Measurements from ENCODE around the gene GEMIN5. TPM values are rescaled to one million over a fixed set of nuclear protein-coding genes. Genes with fewer than 3 reads are reported as not detected.

Gene GEMIN5
- total RNA-seq, 1 donor from 2014 or later: 14.8 TPM

DNA sequence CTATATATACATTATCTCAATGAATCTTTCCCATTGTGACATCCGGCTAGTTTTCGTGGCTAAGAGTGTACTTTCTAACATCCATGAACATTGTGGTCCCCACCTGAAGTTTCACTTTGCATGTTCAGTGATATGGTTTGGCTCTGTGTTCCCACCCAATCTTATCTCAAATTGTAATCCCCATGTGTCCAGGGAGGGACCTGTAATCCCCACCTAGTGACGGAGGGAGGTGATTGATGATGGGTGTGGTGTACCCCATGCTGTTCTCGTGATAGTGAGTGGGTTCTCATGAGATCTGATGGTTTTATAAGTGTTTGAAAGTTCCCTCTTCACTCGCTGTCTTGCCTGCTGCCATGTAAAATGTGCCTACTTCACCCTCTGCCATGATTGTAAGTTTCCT is 30.9 kb upstream of the GEMIN5 start:
- no peaks in the 10 kb centered on the region for H3K27me3 Mint-ChIP-seq (ENCODE audit: low read depth, unreplicated experiment)
- peaks cover 17% of the 10 kb centered on the region for H3K4me1 Mint-ChIP-seq (ENCODE audit: low read depth, unreplicated experiment)
- TF ChIP-seq, protein P1, sequence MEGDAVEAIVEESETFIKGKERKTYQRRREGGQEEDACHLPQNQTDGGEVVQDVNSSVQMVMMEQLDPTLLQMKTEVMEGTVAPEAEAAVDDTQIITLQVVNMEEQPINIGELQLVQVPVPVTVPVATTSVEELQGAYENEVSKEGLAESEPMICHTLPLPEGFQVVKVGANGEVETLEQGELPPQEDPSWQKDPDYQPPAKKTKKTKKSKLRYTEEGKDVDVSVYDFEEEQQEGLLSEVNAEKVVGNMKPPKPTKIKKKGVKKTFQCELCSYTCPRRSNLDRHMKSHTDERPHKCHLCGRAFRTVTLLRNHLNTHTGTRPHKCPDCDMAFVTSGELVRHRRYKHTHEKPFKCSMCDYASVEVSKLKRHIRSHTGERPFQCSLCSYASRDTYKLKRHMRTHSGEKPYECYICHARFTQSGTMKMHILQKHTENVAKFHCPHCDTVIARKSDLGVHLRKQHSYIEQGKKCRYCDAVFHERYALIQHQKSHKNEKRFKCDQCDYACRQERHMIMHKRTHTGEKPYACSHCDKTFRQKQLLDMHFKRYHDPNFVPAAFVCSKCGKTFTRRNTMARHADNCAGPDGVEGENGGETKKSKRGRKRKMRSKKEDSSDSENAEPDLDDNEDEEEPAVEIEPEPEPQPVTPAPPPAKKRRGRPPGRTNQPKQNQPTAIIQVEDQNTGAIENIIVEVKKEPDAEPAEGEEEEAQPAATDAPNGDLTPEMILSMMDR (IDR thresholded peaks at IDR 0.05; ENCODE audit: insufficient read depth, low read depth, low read length): no peak
- TF ChIP-seq EZH2 (IDR thresholded peaks at IDR 0.05; ENCODE audit: insufficient read depth, low read length): no peak
- no peak overlapping the region for H3K27ac ChIP-seq (ENCODE audit: low read depth, low read length)
- H2AFZ ChIP-seq (ENCODE audit: low read depth, low read length): no peak overlapping the region
- H3K9me3 ChIP-seq (ENCODE audit: insufficient read depth, low read depth, low read length): no peaks in the 10 kb centered on the region
- H3K27ac Mint-ChIP-seq (ENCODE audit: unreplicated experiment): no peak overlapping the region
- H3K36me3 Mint-ChIP-seq (ENCODE audit: low read depth, unreplicated experiment): no peaks in the 10 kb centered on the region
- H3K27me3 ChIP-seq (ENCODE audit: insufficient read depth, low read length): no peaks in the 10 kb centered on the region
- FAIRE-seq: no peak
- DNase-seq (ENCODE audit: low read depth): no peak
- no peaks in the 10 kb centered on the region for H3K4me1 ChIP-seq (ENCODE audit: insufficient read depth, low read length)
- H3K4me2 ChIP-seq (ENCODE audit: low read length): no peak overlapping the region
- no peak overlapping the region for H3K4me3 Mint-ChIP-seq (ENCODE audit: unreplicated experiment)
- peaks cover 16% of the 10 kb centered on the region for H4K20me1 ChIP-seq (ENCODE audit: insufficient read depth, low read length)
- no peak overlapping the region for H3K4me3 ChIP-seq (ENCODE audit: insufficient read depth, low read depth, low read length)
- H3K79me2 ChIP-seq (ENCODE audit: insufficient read depth, low read length): peaks cover 2% of the 10 kb centered on the region
- H3K9ac ChIP-seq (ENCODE audit: low read length): no peak overlapping the region
- peaks cover 8% of the 10 kb centered on the region for H3K36me3 ChIP-seq (ENCODE audit: insufficient read depth, low read length)
- no peaks in the 10 kb centered on the region for H3K9me3 Mint-ChIP-seq (ENCODE audit: unreplicated experiment)

DNA sequence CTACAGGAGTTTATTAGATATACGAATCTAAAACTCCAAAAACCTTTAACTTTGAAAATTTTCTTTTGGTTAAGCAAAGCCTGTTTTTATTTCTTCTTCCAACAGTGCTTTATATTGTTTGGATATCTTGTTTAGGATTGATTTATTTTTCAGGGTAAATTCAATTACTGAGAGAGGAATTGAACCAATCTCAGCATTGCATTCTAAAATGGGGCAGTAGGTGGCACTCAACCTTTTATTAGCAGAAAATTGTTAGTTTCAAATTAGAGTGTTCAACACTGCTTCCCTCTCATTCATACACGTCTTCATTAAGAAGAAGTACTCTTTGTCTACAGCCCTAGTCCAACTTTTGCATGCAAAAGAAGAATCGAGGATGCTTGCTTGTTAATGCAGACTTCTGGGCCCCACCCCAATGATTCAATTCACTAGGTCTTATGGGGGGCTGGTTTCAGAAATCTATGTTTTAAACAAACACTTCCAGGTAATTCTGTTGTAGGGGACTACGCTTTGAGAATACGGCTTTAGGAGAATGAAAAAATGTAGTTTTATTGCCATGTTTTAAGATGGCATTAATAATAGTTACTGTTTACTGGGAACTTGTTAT is 29.5 kb upstream of the GEMIN5 start:
- H3K4me3 ChIP-seq (ENCODE audit: insufficient read depth, low read depth, low read length): no peak overlapping the region
- H3K79me2 ChIP-seq (ENCODE audit: insufficient read depth, low read length): peaks cover 2% of the 10 kb centered on the region
- TF ChIP-seq EZH2 (IDR thresholded peaks at IDR 0.05; ENCODE audit: insufficient read depth, low read length): no peak
- TF ChIP-seq, protein P1 (IDR thresholded peaks at IDR 0.05; ENCODE audit: insufficient read depth, low read depth, low read length): peak; percentile 52
- H3K9me3 ChIP-seq (ENCODE audit: insufficient read depth, low read depth, low read length): no peaks in the 10 kb centered on the region
- Mint-ChIP-seq H3K9me3 (ENCODE audit: unreplicated experiment) (no peaks in the 10 kb centered on the region), H3K27ac (ENCODE audit: unreplicated experiment) (no peak overlapping the region), H3K27me3 (ENCODE audit: low read depth, unreplicated experiment) (no peaks in the 10 kb centered on the region), H3K4me3 (ENCODE audit: unreplicated experiment) (no peak overlapping the region), H3K36me3 (ENCODE audit: low read depth, unreplicated experiment) (peaks cover 2% of the 10 kb centered on the region), H3K4me1 (ENCODE audit: low read depth, unreplicated experiment) (peaks cover 16% of the 10 kb centered on the region)
- peaks cover 8% of the 10 kb centered on the region for H3K36me3 ChIP-seq (ENCODE audit: insufficient read depth, low read length)
- no peak for DNase-seq (ENCODE audit: low read depth)
- peaks cover 16% of the 10 kb centered on the region for H4K20me1 ChIP-seq (ENCODE audit: insufficient read depth, low read length)
- H3K4me2 ChIP-seq (ENCODE audit: low read length): no peak overlapping the region
- no peaks in the 10 kb centered on the region for H3K27me3 ChIP-seq (ENCODE audit: insufficient read depth, low read length)
- H3K9ac ChIP-seq (ENCODE audit: low read length): no peak overlapping the region
- H3K27ac ChIP-seq (ENCODE audit: low read depth, low read length): no peak overlapping the region
- H3K4me1 ChIP-seq (ENCODE audit: insufficient read depth, low read length): no peaks in the 10 kb centered on the region
- FAIRE-seq: no peak
- H2AFZ ChIP-seq (ENCODE audit: low read depth, low read length): no peak overlapping the region

DNA sequence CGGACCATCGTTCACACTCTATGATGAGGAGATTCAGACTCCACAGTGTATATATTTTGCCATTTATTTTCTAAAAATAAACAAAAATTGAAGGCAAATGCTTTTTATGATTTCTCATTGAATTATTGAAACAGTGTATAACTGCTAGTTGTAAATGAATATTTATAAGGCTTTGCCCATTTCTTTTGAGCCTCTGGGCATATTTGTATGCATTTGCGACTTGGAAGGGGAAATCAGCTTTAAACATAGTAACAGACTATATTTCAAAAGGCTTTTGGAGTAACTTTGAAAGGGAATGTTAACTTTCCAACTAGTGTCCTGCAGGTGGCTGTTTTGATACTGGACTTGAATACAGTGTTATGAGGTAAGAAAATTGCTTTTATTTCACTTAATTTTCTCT is 28.9 kb upstream of the GEMIN5 start:
- no peak overlapping the region for H3K4me3 Mint-ChIP-seq (ENCODE audit: unreplicated experiment)
- H3K27ac ChIP-seq (ENCODE audit: low read depth, low read length): no peak overlapping the region
- no peak for DNase-seq (ENCODE audit: low read depth)
- no peak overlapping the region for H3K9ac ChIP-seq (ENCODE audit: low read length)
- H3K9me3 Mint-ChIP-seq (ENCODE audit: unreplicated experiment): no peaks in the 10 kb centered on the region
- no peak overlapping the region for H3K4me3 ChIP-seq (ENCODE audit: insufficient read depth, low read depth, low read length)
- H3K36me3 ChIP-seq (ENCODE audit: insufficient read depth, low read length): peaks cover 8% of the 10 kb centered on the region
- H3K27ac Mint-ChIP-seq (ENCODE audit: unreplicated experiment): no peak overlapping the region
- peaks cover 2% of the 10 kb centered on the region for H3K79me2 ChIP-seq (ENCODE audit: insufficient read depth, low read length)
- no peaks in the 10 kb centered on the region for H3K27me3 Mint-ChIP-seq (ENCODE audit: low read depth, unreplicated experiment)
- H3K27me3 ChIP-seq (ENCODE audit: insufficient read depth, low read length): no peaks in the 10 kb centered on the region
- H4K20me1 ChIP-seq (ENCODE audit: insufficient read depth, low read length): peaks cover 11% of the 10 kb centered on the region
- H3K9me3 ChIP-seq (ENCODE audit: insufficient read depth, low read depth, low read length): no peaks in the 10 kb centered on the region
- H3K4me1 Mint-ChIP-seq (ENCODE audit: low read depth, unreplicated experiment): peaks cover 12% of the 10 kb centered on the region
- H3K36me3 Mint-ChIP-seq (ENCODE audit: low read depth, unreplicated experiment): peaks cover 2% of the 10 kb centered on the region
- TF ChIP-seq EZH2 (IDR thresholded peaks at IDR 0.05; ENCODE audit: insufficient read depth, low read length): no peak
- TF ChIP-seq, protein P1 (IDR thresholded peaks at IDR 0.05; ENCODE audit: insufficient read depth, low read depth, low read length): no peak
- no peak overlapping the region for H3K4me2 ChIP-seq (ENCODE audit: low read length)
- FAIRE-seq: no peak
- H2AFZ ChIP-seq (ENCODE audit: low read depth, low read length): no peak overlapping the region
- no peaks in the 10 kb centered on the region for H3K4me1 ChIP-seq (ENCODE audit: insufficient read depth, low read length)

Data from astrocyte (in vitro differentiated cells and primary cell).